ENCODE results near the gene PRKAR1A.
A peak's percentile ranks its signal among the peaks of the same experiment; 100 is the strongest.
"Not testable (repeated sequence)": the region's sequence is repeated elsewhere in the genome, so short reads cannot be mapped to it uniquely, and the experiment has no call there.

PRKAR1A gene

DNA sequence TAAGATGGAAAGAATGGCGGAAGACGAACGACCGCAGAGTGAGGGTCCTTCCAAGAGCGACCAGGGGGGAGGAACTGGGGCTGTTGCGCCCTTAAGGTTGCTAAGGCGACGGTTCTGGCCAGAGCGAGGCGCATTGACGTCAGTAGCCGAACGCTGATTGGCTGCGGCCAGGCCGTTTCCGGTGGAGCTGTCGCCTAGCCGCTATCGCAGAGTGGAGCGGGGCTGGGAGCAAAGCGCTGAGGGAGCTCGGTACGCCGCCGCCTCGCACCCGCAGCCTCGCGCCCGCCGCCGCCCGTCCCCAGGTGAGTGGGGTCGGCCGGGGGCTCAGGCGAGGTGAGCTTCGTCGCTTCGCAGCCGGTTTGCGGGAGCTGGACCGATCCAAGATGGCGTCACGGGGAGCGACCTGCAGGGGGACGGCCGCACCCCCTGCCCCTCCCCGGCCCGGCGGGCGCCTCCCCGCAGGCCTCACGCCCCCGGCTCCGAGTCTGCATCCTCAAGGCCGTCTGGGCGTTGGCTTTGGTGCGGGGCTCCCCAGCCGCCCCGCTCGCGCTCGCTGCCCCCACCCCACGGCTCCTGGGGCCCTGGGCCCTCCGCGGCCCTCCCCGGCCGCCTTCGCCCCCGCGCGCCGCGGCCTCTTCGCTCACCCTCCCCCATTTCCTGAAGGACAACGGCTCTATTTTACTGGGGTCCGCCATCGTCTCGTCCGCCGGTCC is at the start of gene PRKAR1A:
Gene PRKAR1A, plus strand, starts transcription at position 184 of the 713 bp plus-strand sequence. CDS start 2,970 bp downstream, outside the sequence.
- H3K9ac ChIP-seq (ENCODE audit: low read depth, low read length) = peak within 1 kb of the TSS; percentile 96
- peaks cover 7% of the 10 kb centered on the region; the same call in 1 of the 2 replicates for H3K9me3 ChIP-seq (ENCODE audit: control insufficient read depth, insufficient read depth, low read length)
- H3K4me1 ChIP-seq (ENCODE audit: insufficient read depth, low read length) = peaks cover 18% of the 10 kb centered on the region
- H3K36me3 ChIP-seq (ENCODE audit: insufficient read depth, low read length) = peaks cover 17% of the 10 kb centered on the region

DNA sequence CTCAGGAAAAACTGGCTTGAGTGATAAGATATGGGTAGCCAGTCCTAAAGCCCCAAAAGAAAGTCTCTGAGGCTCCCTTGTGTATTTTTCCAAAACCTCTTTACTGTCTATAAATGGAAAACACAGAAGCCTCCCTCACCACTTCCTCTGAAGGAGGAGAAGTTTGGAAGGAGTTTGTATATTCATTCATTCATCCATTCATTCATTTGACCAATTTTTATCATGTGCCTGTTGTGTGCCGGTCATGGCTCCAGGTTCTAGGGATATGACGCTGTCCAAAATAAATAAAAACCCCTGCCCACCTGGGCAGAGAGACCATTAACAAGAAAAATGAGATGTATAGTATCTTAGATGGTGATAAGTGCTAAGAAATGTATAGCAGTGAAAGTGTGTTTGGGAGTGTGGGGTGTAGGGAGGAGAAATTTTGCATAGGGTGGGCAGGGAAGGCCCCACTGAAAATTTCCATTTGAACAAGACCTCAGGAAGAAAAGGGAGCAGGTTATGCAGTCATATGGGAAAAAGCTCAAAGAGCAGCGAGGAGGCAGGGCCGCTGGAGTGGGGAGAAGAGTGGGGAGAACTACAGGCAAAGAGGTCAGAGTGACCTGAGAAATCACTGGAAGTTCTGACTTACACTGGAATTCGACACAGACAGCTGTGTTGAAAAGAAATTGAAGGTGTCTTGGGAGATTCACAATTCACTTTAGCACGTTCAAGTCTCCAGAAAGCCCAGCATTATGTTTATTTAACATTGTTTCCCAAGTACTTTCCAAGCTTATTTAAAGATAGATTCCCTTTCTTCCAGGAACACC is 48.8 kb upstream of the PRKAR1A start:
- Histone ChIP-seq H3K36me3 (ENCODE audit: insufficient read depth, low read length) (no peaks in the 10 kb centered on the region), H3K9ac (ENCODE audit: low read depth, low read length) (no peak overlapping the region), H3K4me1 (ENCODE audit: insufficient read depth, low read length) (peaks cover 32% of the 10 kb centered on the region), H3K9me3 (ENCODE audit: control insufficient read depth, insufficient read depth, low read length) (no peaks in the 10 kb centered on the region)

DNA sequence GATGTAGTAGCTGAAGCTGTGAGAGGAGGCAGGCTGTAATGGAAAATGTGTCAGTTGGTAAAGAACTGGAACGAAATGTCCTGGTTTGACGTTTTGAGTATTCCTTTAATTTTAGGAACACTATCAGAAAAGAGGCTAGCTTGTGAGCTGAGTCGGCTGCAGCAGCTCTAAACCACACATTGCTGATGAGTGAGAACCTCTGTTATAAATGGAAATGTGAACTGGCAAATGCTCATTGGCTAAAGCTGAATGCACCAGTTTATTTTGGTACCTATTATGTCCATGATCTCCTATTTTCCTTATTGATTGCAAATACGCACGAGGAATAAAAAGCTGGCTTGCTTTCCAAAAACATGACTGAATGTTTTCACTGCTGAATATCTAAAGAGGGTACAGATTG is 43.9 kb upstream of the PRKAR1A start:
- no peak overlapping the region for H3K9ac ChIP-seq (ENCODE audit: low read depth, low read length)
- no peaks in the 10 kb centered on the region for H3K36me3 ChIP-seq (ENCODE audit: insufficient read depth, low read length)
- H3K9me3 ChIP-seq (ENCODE audit: control insufficient read depth, insufficient read depth, low read length) = no peaks in the 10 kb centered on the region
- H3K4me1 ChIP-seq (ENCODE audit: insufficient read depth, low read length) = peaks cover 4% of the 10 kb centered on the region; the same call in 1 of the 2 replicates

DNA sequence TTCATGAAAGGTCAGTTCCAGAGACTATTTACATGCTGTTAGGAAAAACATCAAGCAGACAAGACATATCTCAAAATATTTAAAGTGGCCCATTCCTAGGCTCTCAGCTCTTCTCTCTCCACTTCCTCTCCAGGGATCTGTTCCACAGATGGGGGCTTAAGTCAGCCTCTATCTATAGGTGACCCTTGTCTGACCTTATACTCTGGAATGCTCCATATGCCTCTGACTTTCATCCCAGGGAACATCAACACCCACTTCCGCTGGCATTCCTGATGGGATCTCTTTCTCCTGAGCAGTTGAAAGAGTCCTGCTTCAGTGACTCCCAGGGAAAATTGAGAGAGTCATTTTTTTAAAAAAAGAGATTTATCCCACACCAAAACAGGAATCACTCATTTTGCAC is 43.4 kb upstream of the PRKAR1A start:
- Histone ChIP-seq H3K4me1 (ENCODE audit: insufficient read depth, low read length) (peaks cover 4% of the 10 kb centered on the region; the same call in 1 of the 2 replicates), H3K9ac (ENCODE audit: low read depth, low read length) (no peak overlapping the region), H3K36me3 (ENCODE audit: insufficient read depth, low read length) (no peaks in the 10 kb centered on the region), H3K9me3 (ENCODE audit: control insufficient read depth, insufficient read depth, low read length) (no peaks in the 10 kb centered on the region)

DNA sequence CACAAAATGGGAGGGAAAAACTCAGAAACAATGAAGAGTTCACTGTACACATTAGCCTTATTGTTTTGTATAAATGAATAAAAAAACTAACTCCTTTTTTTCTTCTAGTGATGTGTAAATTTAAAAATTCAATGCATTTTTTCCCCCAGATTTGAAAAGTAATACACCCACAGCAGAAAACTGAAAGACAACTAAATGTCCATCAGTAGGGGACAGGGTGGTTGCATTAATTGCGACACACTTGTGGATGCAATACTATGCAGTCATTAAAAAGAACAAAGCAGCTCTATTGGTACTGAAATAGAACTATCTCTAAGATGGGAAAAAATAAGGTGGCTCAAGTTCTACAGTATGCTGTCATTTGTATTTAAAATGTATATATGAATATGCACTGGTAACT is 41.3 kb upstream of the PRKAR1A start:
- Histone ChIP-seq H3K9ac (ENCODE audit: low read depth, low read length) (no peak overlapping the region), H3K9me3 (ENCODE audit: control insufficient read depth, insufficient read depth, low read length) (no peaks in the 10 kb centered on the region), H3K36me3 (ENCODE audit: insufficient read depth, low read length) (no peaks in the 10 kb centered on the region), H3K4me1 (ENCODE audit: insufficient read depth, low read length) (peaks cover under 1% of the 10 kb centered on the region; the same call in 1 of the 2 replicates)

DNA sequence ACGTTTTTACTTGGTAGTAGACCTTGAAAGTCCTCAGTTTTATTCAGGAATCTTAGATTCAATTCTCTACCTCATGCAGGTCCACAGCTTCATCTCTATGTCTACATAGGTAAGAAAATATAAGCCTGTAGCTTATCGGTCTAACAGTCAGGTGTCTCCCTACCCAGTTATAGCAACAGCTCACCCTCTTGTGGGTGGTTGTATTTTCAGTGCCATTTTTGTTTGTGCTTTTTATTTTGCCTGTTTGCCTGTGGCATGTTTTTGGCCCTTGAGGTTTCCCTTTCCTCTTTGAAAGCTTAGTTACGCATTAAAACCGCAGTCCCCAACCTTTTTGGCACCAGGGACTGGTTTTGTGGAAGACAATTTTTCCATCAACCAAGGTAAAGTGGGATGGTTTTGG is 31.3 kb upstream of the PRKAR1A start:
- H3K36me3 ChIP-seq (ENCODE audit: insufficient read depth, low read length) = no peaks in the 10 kb centered on the region
- H3K9ac ChIP-seq (ENCODE audit: low read depth, low read length) = no peak overlapping the region
- no peaks in the 10 kb centered on the region for H3K9me3 ChIP-seq (ENCODE audit: control insufficient read depth, insufficient read depth, low read length)
- peaks cover 4% of the 10 kb centered on the region; the same call in 1 of the 2 replicates for H3K4me1 ChIP-seq (ENCODE audit: insufficient read depth, low read length)

DNA sequence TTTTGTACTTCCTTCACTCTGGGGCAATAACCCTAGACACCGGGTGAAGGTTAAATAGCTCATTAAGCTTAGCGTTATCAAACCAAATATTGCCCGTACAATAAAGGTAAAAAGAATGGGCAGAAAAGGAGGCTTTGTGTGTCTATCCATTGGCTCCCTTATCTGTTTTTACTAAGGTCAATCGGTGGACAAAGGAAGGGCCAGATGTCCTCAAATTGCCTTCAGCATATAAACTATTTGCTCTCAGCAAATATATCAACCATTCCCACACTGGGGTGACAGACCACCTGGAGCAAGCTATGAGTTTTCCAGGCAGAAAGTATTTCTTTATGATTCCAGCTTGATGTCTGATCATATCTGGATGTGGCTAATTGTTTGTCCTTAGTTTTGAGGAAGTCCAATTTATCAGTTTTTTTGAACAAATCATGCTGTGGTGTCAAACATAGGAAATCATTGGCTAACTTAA is 29.6 kb upstream of the PRKAR1A start:
- Histone ChIP-seq H3K9me3 (ENCODE audit: control insufficient read depth, insufficient read depth, low read length) (no peaks in the 10 kb centered on the region), H3K36me3 (ENCODE audit: insufficient read depth, low read length) (no peaks in the 10 kb centered on the region), H3K9ac (ENCODE audit: low read depth, low read length) (no peak overlapping the region), H3K4me1 (ENCODE audit: insufficient read depth, low read length) (peaks cover 4% of the 10 kb centered on the region; the same call in 1 of the 2 replicates)

DNA sequence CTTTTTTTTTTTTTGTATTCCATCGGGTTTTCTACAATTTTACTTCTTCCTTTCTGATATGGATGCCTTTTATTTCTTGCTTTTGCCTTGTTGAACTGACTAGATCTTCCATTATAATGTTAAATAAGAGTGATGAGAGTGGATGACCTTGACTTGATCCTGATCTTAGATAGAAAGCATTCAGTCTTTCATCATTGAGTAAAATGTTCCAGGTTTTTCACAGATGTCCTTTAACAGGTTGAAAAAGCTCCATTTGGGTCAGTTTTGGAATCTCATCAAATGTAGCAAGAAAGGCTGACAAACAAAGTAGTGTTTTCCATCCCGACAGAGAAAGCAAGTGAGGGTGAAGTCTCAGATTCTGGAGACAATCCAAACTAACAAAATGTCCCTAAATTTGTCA is 27.8 kb upstream of the PRKAR1A start:
- H3K36me3 ChIP-seq (ENCODE audit: insufficient read depth, low read length) = no peaks in the 10 kb centered on the region
- H3K4me1 ChIP-seq (ENCODE audit: insufficient read depth, low read length) = peaks cover 4% of the 10 kb centered on the region; the same call in 1 of the 2 replicates
- H3K9ac ChIP-seq (ENCODE audit: low read depth, low read length) = no peak overlapping the region
- no peaks in the 10 kb centered on the region for H3K9me3 ChIP-seq (ENCODE audit: control insufficient read depth, insufficient read depth, low read length)

DNA sequence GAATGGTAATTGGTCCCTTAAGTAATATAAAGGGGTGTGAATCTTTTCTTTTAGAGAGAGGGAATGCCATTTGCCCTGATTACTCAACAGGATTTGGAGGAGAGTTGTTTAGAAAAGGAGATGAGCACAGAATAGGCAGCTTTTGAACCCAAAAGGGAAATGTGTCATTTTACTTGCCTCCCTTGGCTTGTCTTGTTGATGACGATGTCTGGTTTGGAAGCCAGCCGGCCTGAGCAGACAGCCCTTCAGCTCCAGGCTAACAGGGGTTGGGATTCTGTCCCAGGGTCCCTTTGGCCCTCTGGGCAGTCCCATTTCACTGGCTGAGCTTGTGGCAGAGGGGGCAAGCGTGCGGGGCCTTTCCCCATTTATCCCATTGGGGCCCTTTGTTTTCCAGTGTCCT is 22.3 kb upstream of the PRKAR1A start:
- Histone ChIP-seq H3K4me1 (ENCODE audit: insufficient read depth, low read length) (no peaks in the 10 kb centered on the region; the same call in 1 of the 2 replicates), H3K9me3 (ENCODE audit: control insufficient read depth, insufficient read depth, low read length) (no peaks in the 10 kb centered on the region), H3K36me3 (ENCODE audit: insufficient read depth, low read length) (no peaks in the 10 kb centered on the region), H3K9ac (ENCODE audit: low read depth, low read length) (no peak overlapping the region)

DNA sequence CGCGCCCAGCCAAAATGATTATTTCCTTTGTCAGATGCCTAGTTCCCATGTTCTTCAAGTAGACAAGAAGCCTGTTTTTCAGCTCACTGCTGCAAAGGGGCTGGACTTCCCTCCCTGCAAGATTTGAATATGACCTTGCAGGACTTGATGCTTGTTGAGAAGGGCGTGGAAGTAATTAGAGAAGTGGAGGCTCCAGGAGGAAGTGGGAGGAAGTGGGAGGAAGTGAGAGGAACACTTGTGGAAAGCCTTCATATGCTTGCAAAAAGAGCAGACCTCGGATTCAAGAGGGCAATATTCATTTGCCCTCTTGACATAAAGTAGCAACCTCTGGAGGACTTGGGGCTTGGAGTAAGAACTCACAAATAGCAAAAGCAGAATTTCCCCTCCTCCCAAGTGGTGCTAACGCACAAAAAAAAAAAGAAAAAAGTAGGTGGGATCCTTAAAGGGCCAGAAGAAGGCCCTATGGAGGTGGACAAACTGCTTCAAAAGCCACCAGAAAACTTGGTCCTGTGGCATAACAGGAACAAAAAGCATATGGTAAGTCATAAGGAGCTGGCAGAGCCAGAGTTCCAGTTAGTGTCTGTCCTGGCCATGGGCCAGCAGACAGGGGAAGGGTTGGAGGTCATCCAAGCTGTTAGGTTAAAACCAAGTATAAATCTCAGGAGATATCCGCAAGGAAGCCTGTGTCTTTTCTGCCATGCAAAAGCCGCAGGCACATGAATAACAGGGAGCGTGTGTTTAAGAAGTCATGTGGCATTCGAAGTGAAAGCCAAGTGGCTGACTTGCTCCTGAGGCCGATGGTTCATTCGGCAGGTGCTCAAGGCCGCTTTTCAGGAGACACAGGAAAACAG is 20.6 kb upstream of the PRKAR1A start:
- no peak overlapping the region for H3K9ac ChIP-seq (ENCODE audit: low read depth, low read length)
- H3K36me3 ChIP-seq (ENCODE audit: insufficient read depth, low read length) = no peaks in the 10 kb centered on the region
- no peaks in the 10 kb centered on the region; the same call in 1 of the 2 replicates for H3K4me1 ChIP-seq (ENCODE audit: insufficient read depth, low read length)
- no peaks in the 10 kb centered on the region for H3K9me3 ChIP-seq (ENCODE audit: control insufficient read depth, insufficient read depth, low read length)

DNA sequence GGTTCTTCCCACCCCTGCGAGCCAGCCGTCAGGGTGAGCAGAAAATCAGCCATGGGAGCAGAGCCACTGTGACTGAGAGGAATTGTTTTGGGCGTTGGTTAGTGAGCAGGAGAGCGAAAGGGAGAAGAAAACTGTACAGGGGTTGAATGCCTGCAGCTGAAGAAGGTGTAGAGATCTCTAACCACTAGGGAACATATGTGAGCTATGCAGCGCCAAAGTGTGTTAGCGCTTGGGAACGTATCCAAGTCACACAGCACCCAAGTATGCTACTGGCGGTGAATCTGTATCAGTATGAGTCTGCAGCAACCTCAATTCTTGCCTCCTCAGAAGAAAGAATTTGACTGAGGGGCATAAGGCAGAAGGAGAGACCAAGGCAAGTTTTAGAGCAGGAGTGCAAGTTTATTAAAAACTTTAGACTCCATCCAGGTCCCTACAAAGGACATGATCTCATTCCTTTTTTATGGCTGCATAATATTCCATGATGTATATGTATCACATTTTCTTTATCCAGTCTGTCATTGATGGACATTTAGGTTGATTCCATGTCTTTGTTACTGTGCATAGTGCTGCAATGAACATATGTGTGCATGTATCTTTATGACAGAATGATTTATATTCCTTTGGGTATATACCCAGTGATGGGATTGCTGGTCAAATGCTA is 19.7 kb upstream of the PRKAR1A start:
- H3K4me1 ChIP-seq (ENCODE audit: insufficient read depth, low read length); H3K9ac ChIP-seq (ENCODE audit: low read depth, low read length); H3K36me3 ChIP-seq (ENCODE audit: insufficient read depth, low read length); H3K9me3 ChIP-seq (ENCODE audit: control insufficient read depth, insufficient read depth, low read length): not testable (repeated sequence)

DNA sequence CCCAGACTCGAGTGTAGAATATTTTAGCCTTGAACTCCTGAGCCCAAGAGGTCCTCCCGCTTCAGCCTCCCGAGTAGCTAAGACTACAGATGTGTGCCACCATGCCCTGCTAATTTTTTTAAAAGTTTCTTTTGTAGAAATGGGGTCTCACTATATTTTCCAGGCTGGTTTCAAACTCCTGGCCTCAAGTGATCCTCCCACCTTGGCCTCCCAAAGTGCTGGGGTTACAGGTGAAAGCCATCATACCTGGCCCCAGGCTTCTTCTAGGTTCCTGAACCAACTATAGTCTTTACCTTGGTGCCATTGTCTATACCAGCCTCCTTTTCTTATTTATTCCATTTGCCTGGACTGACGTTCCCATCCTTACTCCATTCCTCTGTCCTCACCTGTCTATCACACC is 17.1 kb upstream of the PRKAR1A start:
- H3K9me3 ChIP-seq (ENCODE audit: control insufficient read depth, insufficient read depth, low read length) = no peaks in the 10 kb centered on the region
- no peaks in the 10 kb centered on the region for H3K36me3 ChIP-seq (ENCODE audit: insufficient read depth, low read length)
- H3K4me1 ChIP-seq (ENCODE audit: insufficient read depth, low read length) = no peaks in the 10 kb centered on the region; the same call in 1 of the 2 replicates
- no peak overlapping the region for H3K9ac ChIP-seq (ENCODE audit: low read depth, low read length)

DNA sequence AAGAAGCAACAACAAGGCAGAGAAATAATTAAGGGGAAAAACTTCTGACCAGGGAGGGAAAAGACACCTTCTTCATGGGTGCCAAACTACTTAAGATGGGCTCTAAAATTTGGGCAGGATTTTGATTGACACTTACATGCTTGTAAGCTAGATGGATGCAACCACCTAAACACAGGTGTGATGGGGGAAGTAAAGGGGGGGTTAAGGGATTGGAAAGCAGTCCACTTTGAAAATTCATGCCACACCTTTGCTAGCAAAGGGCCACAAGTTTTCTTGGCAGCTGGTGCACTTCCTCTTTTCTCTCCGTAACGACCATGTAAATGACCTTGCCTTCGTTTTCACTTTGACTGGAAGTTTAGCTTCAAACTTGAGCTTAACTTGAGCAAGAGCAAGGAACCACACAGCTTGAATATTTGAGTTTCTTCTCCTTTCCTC is 14.3 kb upstream of the PRKAR1A start:
- no peak overlapping the region for H3K9ac ChIP-seq (ENCODE audit: low read depth, low read length)
- no peaks in the 10 kb centered on the region for H3K4me1 ChIP-seq (ENCODE audit: insufficient read depth, low read length)
- H3K36me3 ChIP-seq (ENCODE audit: insufficient read depth, low read length) = no peaks in the 10 kb centered on the region
- no peaks in the 10 kb centered on the region for H3K9me3 ChIP-seq (ENCODE audit: control insufficient read depth, insufficient read depth, low read length)

All from ES-I3 (cell line).